ENCODE results near the gene GNLY.

DNA sequence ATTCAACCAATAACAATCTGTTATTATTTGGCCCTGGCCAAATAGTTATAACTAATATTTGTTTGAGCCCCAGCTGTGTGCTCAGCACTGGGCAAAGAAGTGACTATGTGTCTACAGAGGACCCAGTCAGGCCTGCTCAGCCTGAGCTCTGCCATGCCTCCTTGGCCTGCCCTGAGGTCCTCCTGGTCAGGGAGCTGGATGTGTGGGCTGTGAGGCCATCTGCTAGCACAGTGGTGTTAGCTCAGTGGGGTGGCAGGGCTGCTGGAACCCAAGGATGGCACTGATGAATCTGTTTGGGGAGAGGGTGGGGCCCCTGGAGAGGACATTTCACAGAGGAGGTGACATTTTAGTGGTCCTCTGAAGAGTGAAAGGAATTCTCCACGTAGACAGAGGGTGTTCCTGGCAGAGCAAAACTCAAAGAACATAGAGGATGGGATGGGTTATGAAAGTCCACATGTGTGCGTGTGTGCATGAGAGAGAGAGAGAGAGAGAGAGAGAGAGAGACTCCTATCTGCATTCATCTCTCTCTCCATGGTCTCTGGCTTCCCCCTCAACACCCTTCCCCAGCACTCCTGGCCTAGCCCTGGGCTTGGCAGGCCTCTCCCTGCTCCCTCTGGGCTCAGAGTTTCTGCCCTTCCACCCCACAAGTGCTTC is 38.4 kb downstream of the GNLY start:
- no peak for TF ChIP-seq POLR2A (IDR thresholded peaks at IDR 0.05; ENCODE audit: extremely low read depth, insufficient read length)
- TF ChIP-seq, protein P1, sequence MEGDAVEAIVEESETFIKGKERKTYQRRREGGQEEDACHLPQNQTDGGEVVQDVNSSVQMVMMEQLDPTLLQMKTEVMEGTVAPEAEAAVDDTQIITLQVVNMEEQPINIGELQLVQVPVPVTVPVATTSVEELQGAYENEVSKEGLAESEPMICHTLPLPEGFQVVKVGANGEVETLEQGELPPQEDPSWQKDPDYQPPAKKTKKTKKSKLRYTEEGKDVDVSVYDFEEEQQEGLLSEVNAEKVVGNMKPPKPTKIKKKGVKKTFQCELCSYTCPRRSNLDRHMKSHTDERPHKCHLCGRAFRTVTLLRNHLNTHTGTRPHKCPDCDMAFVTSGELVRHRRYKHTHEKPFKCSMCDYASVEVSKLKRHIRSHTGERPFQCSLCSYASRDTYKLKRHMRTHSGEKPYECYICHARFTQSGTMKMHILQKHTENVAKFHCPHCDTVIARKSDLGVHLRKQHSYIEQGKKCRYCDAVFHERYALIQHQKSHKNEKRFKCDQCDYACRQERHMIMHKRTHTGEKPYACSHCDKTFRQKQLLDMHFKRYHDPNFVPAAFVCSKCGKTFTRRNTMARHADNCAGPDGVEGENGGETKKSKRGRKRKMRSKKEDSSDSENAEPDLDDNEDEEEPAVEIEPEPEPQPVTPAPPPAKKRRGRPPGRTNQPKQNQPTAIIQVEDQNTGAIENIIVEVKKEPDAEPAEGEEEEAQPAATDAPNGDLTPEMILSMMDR (IDR thresholded peaks at IDR 0.05; ENCODE audit: low read depth, low read length): no peak
